Measurements from ENCODE around the gene PTPN3.

The PTPN3 gene

GRCh38 chr9:109328978-109329637, 169.0 kb downstream of the PTPN3 start:
- DNase-seq = no peak

Measured in stimulated activated CD4-positive, alpha-beta T cell treated with anti-CD3 and anti-CD28 coated beads, Interleukin-4, amount 100 ng/mL, for 1 hour (primary cell).